GM12878 (cell line): ENCODE measurements around the gene UVRAG. TPM values are rescaled to one million over a fixed set of nuclear protein-coding genes. Genes with fewer than 3 reads are reported as not detected.

Source experiments
- ELK1 ChIP-seq: IDR thresholded peaks from 2 replicates; pipeline ENCODE4 v1.6.1; 2012; ENCODE audit warnings: low read depth, low read length, improper control_type of control experiment
- FOXM1 ChIP-seq: IDR thresholded peaks from 2 replicates; pipeline ENCODE4 v1.6.1; 2012; ENCODE audit warnings: low read depth, mild to moderate bottlenecking, inconsistent platforms, low read length, moderate library complexity
- HDAC2 ChIP-seq: fragments of 200-600 bp; sonication (generic); IDR thresholded peaks from 2 replicates; pipeline ENCODE4 v1.6.1; 2017
- IKZF1 ChIP-seq: fragments of 450-650 bp; conservative IDR thresholded peaks from 2 replicates; pipeline ENCODE4 v1.6.1; 2017; ENCODE audit warnings: antibody characterized with exemption, mild to moderate bottlenecking
- NR2C2 ChIP-seq: IDR thresholded peaks from 2 replicates; pipeline ENCODE4 v1.6.1; 2011; ENCODE audit warnings: borderline replicate concordance, low read depth; ENCODE audit not compliant: control insufficient read depth, insufficient read length
- PRDM15 ChIP-seq: fragments of 450-650 bp; formaldehyde crosslinking; IDR thresholded peaks from 2 replicates; pipeline ENCODE4 v1.4.0; 2020; ENCODE audit warnings: mild to moderate bottlenecking, moderate library complexity
- RUNX3 ChIP-seq: IDR thresholded peaks from 2 replicates; pipeline ENCODE4 v1.6.1; 2012; ENCODE audit warnings: low read length, inconsistent platforms
- ZNF207 ChIP-seq: fragments of 450-650 bp; IDR thresholded peaks from 2 replicates; pipeline ENCODE4 v1.6.1; 2014; ENCODE audit warnings: antibody characterized with exemption, mild to moderate bottlenecking, borderline replicate concordance
- polyA plus RNA-seq, 11 experiments: library from polyadenylated mRNA; depleted of rRNA in 4 of 11; unstranded in 6 of 11; stranded (reverse) in 5 of 11; fragments of >200 nt; fragmentation: Nextera tagmentation in 4 of 11; fragmentation: Illumina TruSeq in 1 of 11; extraction: Ambion mirVana in 4 of 11; extraction: Trizol in 1 of 11; gene quantifications; 1 replicate in 1 of 11; 2 replicates in 10 of 11; pipeline versions ENCODE4 v1.2.1 to v1.2.3, GENCODE V29; 2011 to 2016; ENCODE audit warnings: inconsistent platforms in 2 of 11, missing spikeins in 2 of 11, low read depth in 1 of 11
- total RNA-seq, 4 experiments: library from RNA; depleted of rRNA in 3 of 4; stranded (reverse); fragments of >200 nt in 3 of 4; fragmentation: Illumina TruSeq in 1 of 4; extraction: Trizol in 1 of 4; gene quantifications; 2 replicates each; pipeline versions ENCODE4 v1.2.1 to v1.2.3, GENCODE V29; 2013 to 2021

Gene UVRAG
- total and polyA plus RNA-seq, 10 of the 15 experiments (the other 5 are each of a cell fraction or from before 2014, with no cell fraction given): 7.0 to 43.4 (median 37.0) TPM

- no peak for TF ChIP-seq FOXM1
- no peak for TF ChIP-seq PRDM15 (CRISPR knock-in tag)
- TF ChIP-seq ELK1: no peak
- no peak for TF ChIP-seq HDAC2
- no peak for TF ChIP-seq RUNX3
- no peak for TF ChIP-seq NR2C2
- no peak for TF ChIP-seq ZNF207
- no peak for TF ChIP-seq IKZF1
Observed at GRCh38 chr11:75905434-75905833, 90.4 kb downstream of the UVRAG start (continued).
